HG03558 (cell line): ENCODE results near the gene POC5.
"Not testable (repeated sequence)": the region's sequence is repeated elsewhere in the genome, so short reads cannot be mapped to it uniquely, and the experiment has no call there.

Experiments
- ATAC-seq: cut with Tn5 transposase; IDR thresholded peaks from one replicate; pipeline ENCODE4 v1.9.1; 2021; ENCODE audit warnings: moderate number of reproducible peaks; ENCODE audit not compliant: unreplicated experiment; ENCODE audit errors: extremely low read depth

POC5 gene

DNA sequence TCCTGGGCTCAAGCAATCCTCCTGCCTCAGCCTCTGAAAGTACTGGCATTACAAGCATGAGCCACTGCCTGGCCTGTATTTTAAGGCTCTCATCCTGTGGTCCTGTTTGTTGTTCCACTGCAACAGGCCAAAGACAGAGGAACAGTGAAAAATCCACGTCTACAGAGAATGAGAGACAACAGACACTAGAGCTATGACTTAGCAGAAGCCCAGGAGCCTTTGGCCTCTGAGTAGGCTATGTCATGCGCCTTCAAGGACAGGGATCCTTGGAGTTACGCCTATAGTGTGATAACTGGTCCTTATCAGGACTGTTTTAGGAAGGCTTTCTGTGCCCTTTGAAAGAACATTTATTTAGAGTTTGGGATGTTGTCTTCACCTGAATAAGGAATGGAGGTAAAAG is 10.5 kb downstream of the POC5 start:
- no peak for ATAC-seq

DNA sequence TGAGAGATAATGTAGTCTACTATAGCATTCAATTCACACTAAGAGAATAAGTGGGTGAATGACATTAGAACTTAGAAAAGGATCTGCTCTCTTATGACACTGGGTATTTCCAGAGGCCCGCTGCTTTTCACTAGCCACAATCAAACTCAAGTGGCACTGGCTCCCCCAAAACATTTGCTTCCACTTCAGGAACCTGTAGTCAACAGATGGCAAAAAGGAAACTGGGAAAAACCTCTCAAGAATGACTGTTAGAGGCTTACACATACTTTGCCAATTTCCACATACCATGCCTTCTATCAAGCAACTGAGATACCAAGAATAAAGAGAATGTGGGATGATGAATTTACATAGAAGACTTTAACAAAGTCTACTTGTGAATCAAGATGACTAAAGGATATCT is 11.2 kb downstream of the POC5 start:
- no peak for ATAC-seq

DNA sequence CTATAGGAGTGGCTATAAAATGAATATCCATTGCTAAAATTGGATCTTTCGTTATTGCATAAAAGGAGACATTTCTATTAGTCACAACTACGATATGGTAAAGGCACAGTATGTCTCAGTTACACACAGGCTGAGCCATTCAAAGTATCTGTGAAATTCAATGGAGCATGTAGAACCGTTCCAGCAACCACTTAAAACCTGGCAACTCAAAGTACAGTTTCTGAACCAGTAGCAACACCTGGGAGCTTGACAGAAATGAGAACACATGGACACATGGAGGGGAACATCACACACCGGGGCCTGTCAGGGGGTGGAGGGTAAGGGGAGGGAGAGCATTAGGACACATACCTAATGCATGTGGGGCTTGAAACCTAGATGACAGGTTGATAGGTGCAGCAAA is 15.4 kb downstream of the POC5 start:
- ATAC-seq = no peak

DNA sequence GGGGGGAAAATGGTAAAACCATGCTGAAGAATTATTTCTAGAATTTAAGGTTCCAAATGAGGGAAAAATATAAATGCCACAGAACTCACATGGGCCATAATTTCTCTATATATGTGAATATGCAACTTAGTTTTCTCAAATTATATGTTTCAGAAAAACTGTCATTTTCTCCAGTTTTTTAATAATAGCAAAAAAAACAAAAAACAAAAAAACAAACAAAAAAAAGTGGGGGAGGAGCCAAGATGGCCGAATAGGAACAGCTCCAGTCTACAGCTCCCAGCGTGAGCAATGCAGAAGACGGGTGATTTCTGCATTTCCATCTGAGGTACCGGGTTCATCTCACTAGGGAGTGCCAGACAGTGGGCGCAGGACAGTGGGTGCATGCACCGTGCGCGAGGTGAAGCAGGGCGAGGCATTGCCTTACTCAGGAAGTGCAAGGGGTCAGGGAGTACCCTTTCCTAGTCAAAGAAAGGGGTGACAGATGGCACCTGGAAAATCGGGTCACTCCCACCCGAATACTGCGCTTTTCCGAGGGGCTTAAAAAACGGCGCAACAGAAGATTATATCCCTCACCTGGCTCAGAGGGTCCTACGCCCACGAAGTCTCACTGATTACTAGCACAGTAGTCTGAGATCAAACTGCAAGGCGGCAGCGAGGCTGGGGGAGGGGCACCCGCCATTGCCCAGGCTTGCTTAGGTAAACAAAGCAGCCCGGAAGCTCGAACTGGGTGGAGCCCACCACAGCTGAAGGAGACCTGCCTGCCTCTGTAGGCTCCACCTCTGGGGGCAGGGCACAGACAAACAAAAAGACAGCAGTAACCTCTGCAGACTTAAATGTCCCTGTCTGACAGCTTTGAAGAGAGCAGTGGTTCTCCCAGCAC is 21.5 kb downstream of the POC5 start:
- not testable (repeated sequence) for ATAC-seq

DNA sequence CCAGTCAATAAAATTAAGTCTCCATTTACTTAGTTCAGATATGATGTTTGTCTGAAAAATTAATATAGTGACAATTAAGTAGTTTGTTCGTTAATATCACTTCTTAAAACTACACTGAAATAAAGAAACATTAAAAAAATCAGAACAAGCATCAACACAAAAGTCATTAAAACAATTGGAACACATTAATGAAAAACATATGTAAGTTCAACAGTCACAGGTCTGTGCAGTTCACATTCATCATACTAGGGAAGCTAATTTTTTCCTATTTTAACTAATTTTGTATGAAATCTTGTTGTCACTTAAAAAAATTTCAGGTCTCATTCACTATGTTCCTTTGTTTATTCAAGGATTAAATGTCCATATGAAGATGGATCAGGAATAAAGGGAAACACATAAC is 22.5 kb downstream of the POC5 start:
- no peak for ATAC-seq

DNA sequence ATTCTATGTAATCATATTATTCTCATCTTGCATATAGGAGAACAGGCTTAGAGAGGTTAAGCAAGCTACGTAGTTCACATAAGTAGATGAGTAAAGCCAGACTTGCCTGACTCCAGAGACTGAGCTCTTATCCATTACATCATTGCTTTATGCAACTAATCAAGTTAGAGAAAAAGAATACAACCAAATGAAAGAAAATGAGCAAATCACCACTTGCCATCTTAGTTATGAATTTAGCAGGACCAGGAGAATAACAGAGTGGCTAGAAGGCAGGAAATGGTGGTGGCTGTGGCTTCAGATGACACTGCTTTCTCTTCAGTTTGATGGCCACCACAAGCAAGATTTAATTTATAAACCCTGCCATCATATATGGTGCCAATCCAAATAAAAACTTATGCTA is 26.6 kb downstream of the POC5 start:
- ATAC-seq = no peak

DNA sequence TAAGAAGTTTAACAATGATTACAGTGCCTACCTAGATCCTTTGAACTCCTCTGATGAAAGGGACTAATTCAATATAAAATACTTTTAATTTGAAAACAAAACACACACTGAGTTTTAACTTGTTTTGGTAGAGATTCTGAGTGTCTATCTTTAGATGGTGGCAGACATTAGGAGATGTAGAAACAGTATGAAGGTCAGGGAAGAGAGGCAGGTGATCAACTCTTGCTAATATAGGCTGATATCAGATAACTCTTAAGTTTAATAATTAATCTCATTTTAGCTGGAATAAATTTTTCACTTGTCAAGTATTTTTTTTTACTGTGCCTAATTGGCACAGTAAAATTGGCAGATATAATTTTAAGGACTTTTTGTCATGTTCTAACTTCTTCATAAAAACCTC is 30.8 kb downstream of the POC5 start:
- no peak for ATAC-seq

DNA sequence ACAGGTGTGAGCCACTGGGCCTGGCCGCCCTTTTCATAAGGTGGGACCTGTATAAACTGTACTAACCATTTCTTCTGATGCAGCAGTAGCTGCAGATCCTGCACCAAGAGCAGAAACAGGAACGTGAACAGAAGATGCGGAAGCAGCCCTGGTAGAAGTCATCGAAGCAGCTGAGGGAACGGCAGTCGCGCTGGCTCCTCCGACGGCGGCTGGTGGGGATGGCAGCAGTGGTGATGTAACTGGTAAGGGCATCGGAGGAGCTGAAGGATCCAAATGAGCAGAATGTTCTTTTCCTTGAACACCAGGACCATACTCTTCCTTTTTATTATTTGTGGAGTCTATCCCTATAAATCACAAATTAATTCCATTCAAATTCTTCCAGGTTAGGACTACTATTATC is 32.1 kb downstream of the POC5 start:
- ATAC-seq = no peak

DNA sequence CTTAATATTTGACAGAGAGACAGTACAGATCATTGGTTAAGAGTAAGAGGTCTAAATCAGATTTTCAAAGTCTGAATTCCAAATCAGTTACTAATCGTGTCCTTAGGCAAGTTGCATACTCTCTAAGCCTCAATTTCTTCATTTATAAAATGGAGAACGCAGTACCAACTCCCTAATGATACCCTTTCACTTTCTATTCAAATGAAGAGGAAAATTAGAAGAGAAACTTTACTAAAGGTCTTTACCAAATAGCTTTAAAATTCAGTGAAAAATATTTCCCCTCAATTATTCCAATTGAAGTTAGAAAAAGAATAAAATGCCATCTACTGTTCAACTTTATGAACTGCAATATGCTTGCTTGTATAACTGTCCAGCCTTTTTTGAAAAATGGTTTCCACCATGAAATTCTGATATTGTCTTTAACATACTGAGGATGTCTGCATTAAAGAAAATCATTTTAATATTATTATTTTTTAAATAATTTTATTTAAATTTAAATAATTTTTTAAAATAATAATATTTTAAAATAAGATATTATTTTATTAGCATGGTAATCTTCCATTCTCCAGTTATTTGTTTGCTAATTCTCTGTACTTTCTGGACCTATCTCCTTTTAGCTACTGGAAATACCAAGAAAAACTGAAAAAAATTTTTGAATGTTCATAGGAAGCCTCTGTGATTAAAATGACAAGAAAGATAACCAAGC is 36.0 kb downstream of the POC5 start:
- no peak for ATAC-seq

DNA sequence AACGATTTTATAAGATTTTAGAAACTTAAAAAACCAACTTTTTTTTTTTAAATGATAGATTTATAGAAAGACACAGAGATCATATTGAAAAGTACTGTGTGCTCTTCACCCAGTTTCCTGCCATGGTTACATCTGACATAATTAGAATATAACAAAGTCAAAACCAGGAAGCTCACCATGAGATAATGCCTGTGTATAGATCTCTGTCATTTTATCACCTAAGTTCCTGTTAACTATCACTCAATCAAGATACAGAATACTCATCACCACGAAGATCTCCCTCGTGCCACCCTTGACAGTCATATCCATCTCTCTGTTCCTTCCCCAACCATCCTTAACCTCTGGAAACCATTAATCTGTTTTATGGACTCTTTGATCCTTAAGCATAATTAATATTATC is 39.1 kb downstream of the POC5 start:
- ATAC-seq = no peak

DNA sequence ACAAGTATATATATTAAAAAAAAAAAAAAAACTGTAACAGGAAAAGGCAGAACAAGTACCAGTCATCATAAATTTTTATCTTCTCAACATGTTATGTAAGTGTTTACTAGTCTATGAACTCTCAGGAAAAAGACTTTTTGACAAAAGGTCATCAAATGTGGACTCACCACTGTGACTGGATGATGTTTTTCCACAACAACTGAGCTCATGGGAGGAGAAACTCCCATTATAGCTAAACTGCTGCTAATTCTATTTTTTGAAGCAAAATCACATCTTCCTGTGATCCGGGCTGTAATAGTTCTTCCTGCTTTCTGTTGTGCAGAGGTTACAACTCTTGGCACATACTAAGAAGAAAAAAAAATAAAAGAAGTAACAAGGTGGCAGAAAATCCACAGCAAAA is 39.6 kb downstream of the POC5 start:
- ATAC-seq = no peak

DNA sequence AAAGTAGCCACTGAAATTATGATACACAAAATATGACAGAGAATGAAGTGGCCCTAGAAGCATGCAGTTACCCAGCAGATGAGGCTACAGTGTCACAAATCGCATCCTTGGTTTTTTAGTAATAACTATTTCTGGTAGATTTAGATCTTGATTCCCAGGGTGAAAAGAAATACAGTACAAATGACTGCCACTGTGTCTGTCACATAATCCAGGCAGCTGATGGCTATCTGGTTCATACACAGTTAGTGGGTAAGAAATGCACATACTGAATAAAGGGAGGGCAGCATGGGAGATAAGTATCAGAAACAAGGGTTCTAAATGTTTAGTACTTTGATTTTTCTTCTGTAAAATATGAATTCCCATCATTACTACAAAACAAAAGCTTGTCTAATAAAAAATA is 41.5 kb downstream of the POC5 start:
- ATAC-seq = no peak

DNA sequence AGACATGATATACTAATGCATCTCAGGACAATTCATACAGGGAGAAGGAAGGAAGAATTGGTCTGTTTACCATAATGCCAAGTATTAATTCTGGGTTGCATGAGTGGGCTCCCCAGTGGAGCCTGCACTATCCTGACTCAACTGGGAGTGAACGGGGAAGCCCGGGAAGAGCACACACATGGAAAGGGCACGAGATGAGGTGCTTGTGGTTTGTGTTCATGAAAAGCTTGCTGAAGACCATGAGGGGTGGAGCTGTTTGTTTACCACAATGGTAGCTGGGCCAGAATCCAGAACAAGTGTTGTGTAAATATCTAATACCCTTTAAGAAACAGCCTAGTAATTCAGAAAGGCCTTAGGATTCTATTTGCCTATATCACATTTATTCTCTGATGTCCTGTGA is 44.6 kb downstream of the POC5 start:
- no peak for ATAC-seq

DNA sequence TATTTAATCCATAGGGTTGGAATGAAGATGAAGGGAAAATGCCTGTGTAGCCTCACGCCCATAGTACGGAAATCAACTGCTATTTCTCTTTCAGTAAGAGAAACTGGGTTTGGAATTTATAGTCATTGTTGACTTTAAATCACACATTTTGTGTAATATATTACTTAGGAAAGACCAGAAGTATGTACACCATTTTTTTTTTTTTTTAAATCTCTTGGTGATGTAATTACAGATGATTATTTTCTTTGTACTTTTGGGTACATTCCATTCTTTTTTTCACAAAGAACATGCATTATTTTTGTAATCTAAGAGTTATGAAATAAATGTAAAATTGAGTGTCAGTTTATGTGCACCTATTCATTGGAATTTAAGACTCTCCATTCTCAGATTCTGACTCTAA is 45.7 kb downstream of the POC5 start:
- no peak for ATAC-seq

DNA sequence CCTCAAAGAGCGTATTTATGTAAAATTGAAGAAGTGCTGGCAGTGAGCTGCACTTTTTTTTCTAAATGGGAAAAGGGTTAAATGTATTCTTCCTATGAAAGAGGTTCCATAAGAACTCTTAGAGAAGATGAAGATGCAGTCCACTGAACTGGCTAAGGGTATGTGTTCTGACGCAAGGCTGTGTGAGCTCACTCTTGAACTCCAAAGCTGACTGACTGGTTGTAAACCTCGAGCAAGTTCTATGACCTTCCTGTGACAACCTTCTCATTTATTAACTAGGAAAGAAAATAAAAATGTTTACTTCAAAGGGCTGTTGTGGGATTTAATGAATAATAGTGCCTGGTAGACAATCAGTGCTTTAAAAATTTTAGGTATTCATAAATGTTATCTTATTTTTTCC is 46.7 kb downstream of the POC5 start:
- no peak for ATAC-seq

DNA sequence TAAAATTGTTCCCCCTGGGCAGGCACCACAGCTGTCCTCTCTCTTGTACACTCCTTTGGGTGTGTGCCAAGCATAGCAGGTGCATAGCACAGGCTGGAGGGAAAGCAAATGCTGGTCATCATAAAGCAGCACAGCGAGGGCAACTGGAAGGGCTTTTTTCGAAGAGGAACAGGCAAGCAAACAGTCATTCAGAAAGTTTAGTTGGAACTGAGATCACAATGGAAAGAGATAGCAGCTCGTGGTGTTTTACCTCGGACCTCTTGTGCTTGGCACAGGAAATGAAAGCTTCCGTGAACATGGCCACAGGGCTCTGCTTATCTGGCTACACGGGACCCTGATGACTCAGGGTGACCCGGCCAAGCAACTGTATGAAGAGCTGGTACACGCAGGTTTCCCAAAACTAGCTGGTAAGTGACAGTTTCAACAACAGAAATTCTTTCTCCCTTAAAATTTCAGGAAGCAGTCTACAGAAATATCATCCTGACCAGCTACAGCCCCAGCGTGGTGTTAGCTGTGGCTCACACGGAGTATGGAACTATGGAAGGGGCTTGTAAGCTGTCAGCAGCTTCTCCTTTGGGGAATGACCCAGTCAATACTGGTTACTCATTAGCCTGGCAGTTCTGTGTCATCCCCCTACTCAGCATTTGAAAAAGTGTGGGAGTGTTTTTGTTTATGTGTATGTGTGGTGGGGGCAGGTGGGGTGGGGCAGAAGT is 48.1 kb downstream of the POC5 start:
- peak; percentile 79 for ATAC-seq

DNA sequence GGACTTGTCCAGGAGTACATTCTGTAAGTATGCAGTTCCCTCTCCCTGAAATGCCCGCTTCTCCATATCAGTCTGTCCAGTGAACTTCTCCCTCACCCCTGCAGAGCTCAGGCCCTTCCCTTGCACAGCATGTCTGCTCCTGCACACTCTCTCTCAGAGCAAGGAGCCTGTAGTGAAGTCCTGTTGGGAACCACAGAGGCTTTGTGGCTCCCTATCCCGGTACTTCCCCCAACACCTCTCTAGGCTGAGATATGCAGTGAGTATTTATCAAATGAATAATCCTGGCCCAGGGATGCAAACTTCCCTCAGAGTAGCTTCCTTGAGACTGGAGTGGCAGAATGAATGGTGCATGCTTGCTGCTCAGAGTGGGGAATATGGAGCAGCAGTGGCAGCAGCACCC is 48.8 kb downstream of the POC5 start:
- ATAC-seq = no peak

DNA sequence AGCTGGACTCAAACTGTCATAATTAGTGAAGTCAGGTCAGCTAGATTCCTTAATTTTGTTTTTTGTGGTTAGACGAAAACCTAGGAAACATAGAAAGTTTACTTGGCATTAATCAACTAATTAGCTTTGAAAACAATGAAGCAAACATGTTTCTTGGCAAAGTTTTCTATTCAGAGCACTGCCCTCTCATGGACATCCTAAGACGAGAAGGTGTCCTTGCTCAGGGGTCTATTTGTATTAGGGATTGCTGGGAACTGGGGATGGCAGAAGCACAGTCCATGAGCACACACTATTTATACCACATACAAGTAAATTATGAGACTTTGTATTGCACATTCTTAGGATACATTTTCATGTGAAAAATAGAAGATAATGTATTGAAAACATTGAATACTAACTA is 49.7 kb downstream of the POC5 start:
- no peak for ATAC-seq

DNA sequence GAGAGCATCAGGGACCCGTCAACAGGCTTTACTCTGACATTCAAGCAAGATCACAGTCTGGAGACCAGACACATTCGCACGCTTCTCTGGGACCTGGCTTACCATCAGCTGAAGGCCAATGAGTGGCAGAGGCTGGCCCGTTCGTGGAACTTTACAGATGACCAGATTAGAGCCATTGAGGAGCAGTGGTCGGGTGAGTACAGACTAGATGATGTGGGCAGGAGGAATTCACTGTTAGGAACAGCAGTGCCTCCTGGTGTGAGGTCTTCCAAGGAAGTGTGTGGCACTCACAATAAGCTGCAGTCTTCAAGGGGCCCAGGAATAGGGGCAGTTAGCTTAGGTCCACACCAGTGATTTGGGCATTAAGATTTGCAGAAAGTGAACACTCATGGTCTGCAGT is 50.4 kb downstream of the POC5 start:
- no peak for ATAC-seq

DNA sequence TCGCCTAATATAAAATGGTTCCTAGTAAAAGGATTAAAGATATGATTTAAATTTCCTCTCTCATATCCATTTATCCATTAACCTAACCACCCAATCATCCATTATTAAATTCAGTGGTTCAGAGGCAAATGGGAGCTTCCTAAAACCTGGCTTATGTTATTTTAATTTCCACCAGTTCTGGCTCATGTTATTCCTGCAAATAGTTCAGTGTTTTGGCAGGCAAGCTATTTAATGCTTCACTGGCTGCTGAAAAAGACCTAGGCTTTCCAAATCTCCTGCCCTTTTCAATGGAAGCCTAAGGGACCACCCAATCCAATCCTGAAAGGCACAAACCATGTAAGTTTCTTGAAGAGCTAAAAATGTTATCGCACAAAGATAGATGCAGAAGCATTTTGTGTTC is 52.3 kb downstream of the POC5 start:
- no peak for ATAC-seq

DNA sequence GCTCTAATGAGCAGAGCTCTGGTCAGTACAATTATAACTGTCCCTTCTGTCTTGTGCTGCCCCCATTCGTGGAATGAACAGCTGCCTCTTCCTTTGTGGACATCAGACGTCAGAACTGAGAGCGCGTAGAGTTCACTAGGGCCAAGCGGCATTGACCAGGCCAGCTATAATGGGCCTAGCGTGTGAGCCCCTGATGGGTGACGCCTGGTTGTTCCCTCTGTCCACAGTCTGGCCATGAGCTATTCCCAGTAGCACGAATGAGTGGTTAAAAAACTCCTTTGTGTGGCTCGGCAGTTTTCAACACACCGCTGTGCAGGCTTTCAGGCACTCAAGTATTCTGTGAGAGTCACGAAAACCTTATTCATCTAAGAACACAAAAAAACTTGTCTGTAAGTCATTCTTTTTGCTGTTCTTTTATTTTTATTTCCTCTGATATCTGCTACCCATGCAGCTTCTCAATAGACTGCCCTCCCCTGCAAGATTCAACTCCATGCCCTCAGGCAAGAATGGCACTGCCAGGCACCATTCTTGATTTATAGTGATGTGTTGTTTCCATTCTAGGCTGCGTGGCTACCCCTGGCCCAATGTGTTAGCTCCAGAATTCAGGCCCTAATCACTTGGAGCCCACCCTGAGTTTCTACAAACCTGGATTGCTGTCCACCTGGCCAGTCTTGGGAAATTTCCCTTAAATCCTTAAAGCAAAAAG is 53.5 kb downstream of the POC5 start:
- no peak for ATAC-seq
